Lung (tissue), 12 donors: ENCODE data around the gene C8A. TPM values are rescaled to one million over a fixed set of nuclear protein-coding genes. Genes with fewer than 3 reads are reported as not detected.

Experiments
- ATAC-seq: fragments of 200-7000 bp; cut with Tn5 transposase; one replicate; pipeline ENCODE4 v1.9.1; 2020; ENCODE audit warnings: moderate number of reproducible peaks; ENCODE audit not compliant: insufficient read depth, low FRiP score
- DNase-seq, 3 donors: peaks; one replicate each; pipeline ENCODE4 v3.0.0-alpha.2; 2013 to 2017
- H3K27ac ChIP-seq, 2 donors: one replicate each; pipeline ENCODE4 v1.5.1; 2013; ENCODE audit warnings: mild to moderate bottlenecking in 2 of 2, moderate library complexity in 2 of 2, control low read depth in 1 of 2, inconsistent platforms in 1 of 2, low read depth in 1 of 2, low read length in 1 of 2
- H3K27me3 ChIP-seq, 3 donors: one replicate each; pipeline ENCODE4 v1.5.1; 2013; ENCODE audit warnings: low read length in 2 of 3; ENCODE audit not compliant: control insufficient read depth in 3 of 3, insufficient read depth in 3 of 3
- H3K36me3 ChIP-seq, 4 donors: one replicate each; pipeline ENCODE4 v1.5.1; 2013; ENCODE audit warnings: low read length in 4 of 4, mild to moderate bottlenecking in 1 of 4, moderate library complexity in 1 of 4; ENCODE audit not compliant: control insufficient read depth in 4 of 4, insufficient read depth in 4 of 4
- H3K4me1 ChIP-seq, 5 donors: one replicate each; pipeline ENCODE4 v1.5.1; 2013; ENCODE audit warnings: low read length in 5 of 5, mild to moderate bottlenecking in 2 of 5, moderate library complexity in 1 of 5; ENCODE audit not compliant: control insufficient read depth in 5 of 5, insufficient read depth in 5 of 5
- H3K4me3 ChIP-seq: one replicate; pipeline ENCODE4 v1.5.1; 2013; ENCODE audit warnings: mild to moderate bottlenecking, control low read depth, moderate library complexity
- H3K9ac ChIP-seq, 2 donors: one replicate each; pipeline ENCODE4 v1.5.1; 2013; ENCODE audit warnings: low read length in 2 of 2, control low read depth in 1 of 2; ENCODE audit not compliant: insufficient read depth in 1 of 2
- H3K9me3 ChIP-seq, 4 donors: one replicate each; pipeline ENCODE4 v1.5.1; 2013; ENCODE audit warnings: low read length in 3 of 4, mild to moderate bottlenecking in 1 of 4, moderate library complexity in 1 of 4; ENCODE audit not compliant: control insufficient read depth in 4 of 4, insufficient read depth in 3 of 4
- CTCF ChIP-seq: IDR thresholded peaks from 2 replicates; pipeline ENCODE4 v1.5.1; 2012; ENCODE audit warnings: mild to moderate bottlenecking; ENCODE audit errors: control extremely low read depth, extremely low read depth
- WGBS, 2 donors: extraction: QIAGEN DNeasy Blood & Tissue Kit; methylation state at CpG; one replicate each; pipeline ENCODE4 v1.1.7; 2013; 5-methylcytosine and 5-hydroxymethylcytosine counted together
- polyA plus RNA-seq, 2 donors: library from polyadenylated mRNA; stranded (reverse); fragments of 200-250 nt; gene quantifications; one replicate each; pipeline ENCODE4 v1.2.1, GENCODE V29; 2013
- total RNA-seq, 2 donors: library from RNA; depleted of rRNA in 1 of 2; stranded (reverse); fragments of >200 nt in 1 of 2; gene quantifications; one replicate each; pipeline ENCODE4 v1.2.1, GENCODE V29; 2014 to 2021
- donor health status: control.
- donor health status: control.
- donor health status: Bipolar disorder and iron deficiency.
- donor health status: healthy.
- donor health status: DM: yes; HTN: yes; CAD: no.

The C8A gene
- total and polyA plus RNA-seq, 4 donors, result 0.12 to 1.4 TPM; not detected in 2

GRCh38 chr1:56811331-56811730, 43.3 kb upstream of the C8A start:
- DNase-seq (peak in 1 of 3 donors; percentile 12), ATAC-seq (no peak)
- Histone ChIP-seq H3K27me3 (no peaks in the 10 kb centered on the region), H3K9me3 (peaks cover 0 to 7% (median 0%) of the 10 kb centered on the region in 4 donors), H3K36me3 (no peaks in the 10 kb centered on the region), H3K4me3 (no peak overlapping the region), H3K27ac (peak overlapping the region in 1 of 2 donors; percentile 64), H3K9ac (no peak overlapping the region), H3K4me1 (peaks cover 0 to 2% (median 0%) of the 10 kb centered on the region in 5 donors)
- 47 to 63% methylated on average over 2 of the region's 2 CpGs for WGBS, 2 donors
- no peak for TF ChIP-seq CTCF

- 85 to 87% methylated on average over 2 of the region's 2 CpGs for WGBS, 2 donors
Measured at GRCh38 chr1:56814205-56814604, 40.4 kb upstream of the C8A start.

GRCh38 chr1:56816264-56816663, 38.3 kb upstream of the C8A start:
- DNase-seq (no peak), ATAC-seq (no peak)
- H3K9ac ChIP-seq, result no peak overlapping the region

More at GRCh38 chr1:56814205-56814604, 40.4 kb upstream of the C8A start:
- Histone ChIP-seq H3K9ac (no peak overlapping the region), H3K27ac (no peak overlapping the region), H3K9me3 (peaks cover 0 to 7% (median 0%) of the 10 kb centered on the region in 4 donors), H3K4me3 (peak overlapping the region; percentile 15), H3K27me3 (no peaks in the 10 kb centered on the region), H3K4me1 (peaks cover 0 to 6% (median 2%) of the 10 kb centered on the region in 5 donors), H3K36me3 (no peaks in the 10 kb centered on the region)
- ATAC-seq (no peak), DNase-seq (no peak)
- no peak for TF ChIP-seq CTCF

More at GRCh38 chr1:56816264-56816663, 38.3 kb upstream of the C8A start:
- Histone ChIP-seq H3K9me3 (peaks cover 0 to 7% (median 0%) of the 10 kb centered on the region in 4 donors), H3K27me3 (no peaks in the 10 kb centered on the region), H3K27ac (no peak overlapping the region), H3K4me1 (peaks cover 0 to 16% (median 7%) of the 10 kb centered on the region in 5 donors), H3K36me3 (no peaks in the 10 kb centered on the region), H3K4me3 (no peak overlapping the region)
- TF ChIP-seq CTCF, result no peak
- WGBS, 2 donors, result 72 to 82% methylated on average over 1 of the region's 1 CpG
